ENCODE results near the gene NR1D1.

Gene NR1D1

GRCh38 chr17:40111221-40112128 is 11.1 kb upstream of the NR1D1 start:
- DNase-seq, result peak; percentile 58

GRCh38 chr17:40110026-40110845 is 9.8 kb upstream of the NR1D1 start:
- DNase-seq, result no peak

- DNase-seq, result no peak
Measured at GRCh38 chr17:40108970-40109824, 8.8 kb upstream of the NR1D1 start.

GRCh38 chr17:40107522-40108174 is 7.3 kb upstream of the NR1D1 start:
- no peak for DNase-seq

- no peak for DNase-seq
Measured at GRCh38 chr17:40106760-40107521, 6.6 kb upstream of the NR1D1 start.

- no peak for DNase-seq
Measured at GRCh38 chr17:40105861-40106759, 5.7 kb upstream of the NR1D1 start.

- DNase-seq, result no peak
Measured at GRCh38 chr17:40104594-40105486, 4.5 kb upstream of the NR1D1 start.

GRCh38 chr17:40103688-40104087 is 3.3 kb upstream of the NR1D1 start:
- no peak for DNase-seq

- DNase-seq, result no peak
Measured at GRCh38 chr17:40103071-40103661, 2.8 kb upstream of the NR1D1 start.

GRCh38 chr17:40101367-40102210 is 1.2 kb upstream of the NR1D1 start:
- DNase-seq, result no peak

- peak; percentile 86 for DNase-seq
Measured at GRCh38 chr17:40100669-40101366, 429 bp upstream of the NR1D1 start.

GRCh38 chr17:40099619-40100418 is 570 bp downstream of the NR1D1 start:
- peak; percentile 17 for DNase-seq

- DNase-seq, result peak; percentile 98
Measured at GRCh38 chr17:40098846-40099618, 1.4 kb downstream of the NR1D1 start.

- no peak for DNase-seq
Measured at GRCh38 chr17:40097931-40098845, 2.2 kb downstream of the NR1D1 start.

Measured in effector CD4-positive, alpha-beta T cell (primary cell).